Panc1 (cell line): ENCODE data around the gene ICA1. TPM values are rescaled to one million over a fixed set of nuclear protein-coding genes. Genes with fewer than 3 reads are reported as not detected.

ENCODE experiments used
- ATAC-seq: fragments of 200-7000 bp; cut with Tn5 transposase; 2 replicates; pipeline ENCODE4 v1.9.1; 2020; ENCODE audit warnings: mild to moderate bottlenecking, moderate library complexity
- BruUV-seq: library from RNA; stranded (reverse); fragments of 400-500 nt; replicated peaks from 2 replicates; lab custom pipeline; 2021; lab: Mats Ljungman, UMichigan
- CTCF ChIA-PET: fragments of 300-600 bp; sonication (Branson Sonifier 250); formaldehyde crosslinking; loops from one replicate; lab custom pipeline; 2022; ENCODE audit warnings: antibody characterized with exemption; lab: Charles Lee
- POLR2A ChIA-PET: fragments of 300-600 bp; sonication (Branson Sonifier 250); formaldehyde crosslinking; loops from one replicate; lab custom pipeline; 2022; ENCODE audit warnings: antibody characterized with exemption; lab: Charles Lee
- DNase-seq: peaks from one replicate; pipeline ENCODE4 v3.0.0-alpha.2; 2010; ENCODE audit warnings: low read depth, low spot score
- H3K27ac ChIP-seq: 2 replicates; pipeline ENCODE4 v1.5.1; 2011; ENCODE audit warnings: mild to moderate bottlenecking, low read length, inconsistent platforms
- H3K27me3 ChIP-seq: fragments of 200-500 bp; sonication (Bioruptor generic); 2 replicates; pipeline ENCODE4 v1.6.0; 2014; ENCODE audit warnings: low read length, inconsistent platforms; ENCODE audit not compliant: control insufficient read depth, insufficient read depth
- H3K36me3 ChIP-seq: fragments of 200-500 bp; sonication (Bioruptor generic); 2 replicates; pipeline ENCODE4 v1.5.1; 2014; ENCODE audit warnings: inconsistent platforms, mild to moderate bottlenecking, low read length, moderate library complexity; ENCODE audit not compliant: control insufficient read depth, insufficient read depth
- H3K4me1 ChIP-seq: 2 replicates; pipeline ENCODE4 v1.5.1; 2011; ENCODE audit warnings: inconsistent platforms, mild to moderate bottlenecking, low read length, moderate library complexity; ENCODE audit not compliant: control insufficient read depth, insufficient read depth
- H3K4me3 ChIP-seq, 2 experiments: 2 replicates each; pipeline ENCODE4 v1.5.1; 2011 to 2012; ENCODE audit warnings: low read depth in 2 of 2, low read length in 2 of 2, mild to moderate bottlenecking in 2 of 2, inconsistent platforms in 1 of 2, moderate library complexity in 1 of 2
- H3K9me3 ChIP-seq: fragments of 200-500 bp; sonication (Bioruptor generic); 2 replicates; pipeline ENCODE4 v1.5.1; 2014; ENCODE audit warnings: low read depth, mild to moderate bottlenecking, inconsistent platforms, low read length, moderate library complexity; ENCODE audit not compliant: control insufficient read depth, insufficient read depth
- POLR2AphosphoS5 ChIP-seq: IDR thresholded peaks from 2 replicates; pipeline ENCODE4 v1.6.1; 2012; ENCODE audit warnings: mild to moderate bottlenecking, low read depth, low read length, moderate library complexity
- SIN3A ChIP-seq: IDR thresholded peaks from 2 replicates; pipeline ENCODE4 v1.6.1; 2012; ENCODE audit warnings: low read depth, mild to moderate bottlenecking, low read length, moderate library complexity, borderline replicate concordance; ENCODE audit not compliant: insufficient read depth
- TCF7L2 ChIP-seq: IDR thresholded peaks from 2 replicates; pipeline ENCODE4 v1.6.1; 2011; ENCODE audit warnings: mild to moderate bottlenecking, low read depth, low read length, inconsistent platforms
- in situ Hi-C: cut with HindIII; loops from 2 replicates; pipeline ENCODE4 v1.10.0; 2016; ENCODE audit warnings: low sequenced_read_pairs, low pct_unique_long_range_greater_than_20kb
- intact Hi-C: fragments of 100-400 bp; cut with micrococcal nuclease; formaldehyde crosslinking; loops from one replicate; pipeline ENCODE4 v1.10.0; 2022; ENCODE audit not compliant: unreplicated experiment
- total RNA-seq: library from RNA; stranded (reverse); gene quantifications from one replicate; pipeline ENCODE4 v1.2.1, GENCODE V29; 2021; ENCODE audit not compliant: unreplicated experiment
- TF ChIP-seq, protein P1 (sequence below): fragments of 450-650 bp; IDR thresholded peaks from 2 replicates; pipeline ENCODE4 v1.5.1; 2017; ENCODE audit warnings: mild to moderate bottlenecking
- TF ChIP-seq, protein P2 (sequence below), 2 experiments: IDR thresholded peaks; 2 replicates each; pipeline ENCODE4 v1.6.1; 2011 to 2012; ENCODE audit warnings: low read depth in 2 of 2, control low read depth in 1 of 2, low read length in 1 of 2, mild to moderate bottlenecking in 1 of 2, moderate library complexity in 1 of 2; ENCODE audit not compliant: insufficient read depth in 1 of 2

The ICA1 gene
- total RNA-seq, 1 experiment from 2014 or later: 1.1 TPM

- ChIA-PET CTCF (no interaction called here), POLR2A (no interaction called here)
- intact Hi-C loops: no loop called here
Measured at GRCh38 chr7:8179486-8179885, 82.5 kb downstream of the ICA1 start.

GRCh38 chr7:8178353-8178752 lies 83.6 kb downstream of the ICA1 start:
- intact Hi-C loops: no loop called here
- no peak for TF ChIP-seq POLR2AphosphoS5
- no peak for DNase-seq
- H3K4me1 ChIP-seq: no peaks in the 10 kb centered on the region
- POLR2A ChIA-PET: no interaction called here
- peaks cover 39% of the 10 kb centered on the region for H3K27me3 ChIP-seq
- no peak overlapping the region for H3K27ac ChIP-seq
- H3K36me3 ChIP-seq: no peaks in the 10 kb centered on the region
- H3K4me3 ChIP-seq: no peak overlapping the region
- ATAC-seq: no peak
- CTCF ChIA-PET: no interaction called here
- in situ Hi-C loops: no loop called here
- BruUV-seq: no TSS peak
- no peaks in the 10 kb centered on the region for H3K9me3 ChIP-seq

More at GRCh38 chr7:8179486-8179885, 82.5 kb downstream of the ICA1 start:
- no peaks in the 10 kb centered on the region for H3K9me3 ChIP-seq
- no peak for DNase-seq
- H3K27ac ChIP-seq: no peak overlapping the region
- no TSS peak for BruUV-seq
- no peak for ATAC-seq
- in situ Hi-C loops: no loop called here
- H3K27me3 ChIP-seq: peaks cover 39% of the 10 kb centered on the region
- H3K36me3 ChIP-seq: no peaks in the 10 kb centered on the region
- no peak for TF ChIP-seq TCF7L2
- no peaks in the 10 kb centered on the region for H3K4me1 ChIP-seq
- H3K4me3 ChIP-seq: no peak overlapping the region

DNA sequence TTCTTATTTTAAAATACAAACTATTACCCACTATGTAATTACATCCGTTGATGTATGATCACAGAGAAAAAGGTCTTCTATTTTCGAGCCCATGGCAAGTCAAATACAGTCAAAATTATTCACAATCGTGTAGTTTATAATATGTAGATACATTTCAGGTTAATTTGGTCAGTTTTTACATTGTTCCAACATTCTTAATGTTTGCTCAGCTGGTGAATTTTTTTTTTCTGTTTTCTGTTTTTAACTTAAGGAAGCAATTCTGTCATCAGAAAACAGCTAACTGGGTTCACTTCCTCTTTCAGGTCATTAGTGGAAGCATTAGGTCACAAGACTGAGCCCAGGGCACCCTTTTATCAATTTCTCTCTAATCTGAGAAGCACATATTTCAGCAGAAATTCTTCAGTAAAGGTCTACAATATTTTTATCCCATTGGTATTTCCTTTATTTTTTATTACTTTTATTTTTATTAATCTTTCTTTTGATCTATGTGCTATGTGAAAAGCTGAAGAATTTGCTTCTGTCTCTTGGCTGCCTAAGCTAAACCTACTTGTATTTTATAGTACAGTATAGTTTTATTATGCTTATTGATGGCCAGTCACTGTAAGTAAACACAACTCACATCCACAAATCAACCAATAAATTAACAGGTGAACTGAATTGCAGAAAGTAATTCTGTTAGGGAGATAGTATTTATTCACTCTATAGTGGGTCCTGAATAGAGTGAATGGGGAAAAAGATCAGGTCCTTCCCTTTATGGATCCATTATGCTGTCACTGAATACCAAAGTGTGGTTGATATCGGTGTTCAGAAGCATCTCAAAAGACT lies 84.6 kb downstream of the ICA1 start:
- no peak for ATAC-seq
- TF ChIP-seq TCF7L2 (no peak), POLR2AphosphoS5 (no peak), SIN3A (no peak)
- TF ChIP-seq, protein P1, sequence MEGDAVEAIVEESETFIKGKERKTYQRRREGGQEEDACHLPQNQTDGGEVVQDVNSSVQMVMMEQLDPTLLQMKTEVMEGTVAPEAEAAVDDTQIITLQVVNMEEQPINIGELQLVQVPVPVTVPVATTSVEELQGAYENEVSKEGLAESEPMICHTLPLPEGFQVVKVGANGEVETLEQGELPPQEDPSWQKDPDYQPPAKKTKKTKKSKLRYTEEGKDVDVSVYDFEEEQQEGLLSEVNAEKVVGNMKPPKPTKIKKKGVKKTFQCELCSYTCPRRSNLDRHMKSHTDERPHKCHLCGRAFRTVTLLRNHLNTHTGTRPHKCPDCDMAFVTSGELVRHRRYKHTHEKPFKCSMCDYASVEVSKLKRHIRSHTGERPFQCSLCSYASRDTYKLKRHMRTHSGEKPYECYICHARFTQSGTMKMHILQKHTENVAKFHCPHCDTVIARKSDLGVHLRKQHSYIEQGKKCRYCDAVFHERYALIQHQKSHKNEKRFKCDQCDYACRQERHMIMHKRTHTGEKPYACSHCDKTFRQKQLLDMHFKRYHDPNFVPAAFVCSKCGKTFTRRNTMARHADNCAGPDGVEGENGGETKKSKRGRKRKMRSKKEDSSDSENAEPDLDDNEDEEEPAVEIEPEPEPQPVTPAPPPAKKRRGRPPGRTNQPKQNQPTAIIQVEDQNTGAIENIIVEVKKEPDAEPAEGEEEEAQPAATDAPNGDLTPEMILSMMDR: no peak
- TF ChIP-seq, protein P2, sequence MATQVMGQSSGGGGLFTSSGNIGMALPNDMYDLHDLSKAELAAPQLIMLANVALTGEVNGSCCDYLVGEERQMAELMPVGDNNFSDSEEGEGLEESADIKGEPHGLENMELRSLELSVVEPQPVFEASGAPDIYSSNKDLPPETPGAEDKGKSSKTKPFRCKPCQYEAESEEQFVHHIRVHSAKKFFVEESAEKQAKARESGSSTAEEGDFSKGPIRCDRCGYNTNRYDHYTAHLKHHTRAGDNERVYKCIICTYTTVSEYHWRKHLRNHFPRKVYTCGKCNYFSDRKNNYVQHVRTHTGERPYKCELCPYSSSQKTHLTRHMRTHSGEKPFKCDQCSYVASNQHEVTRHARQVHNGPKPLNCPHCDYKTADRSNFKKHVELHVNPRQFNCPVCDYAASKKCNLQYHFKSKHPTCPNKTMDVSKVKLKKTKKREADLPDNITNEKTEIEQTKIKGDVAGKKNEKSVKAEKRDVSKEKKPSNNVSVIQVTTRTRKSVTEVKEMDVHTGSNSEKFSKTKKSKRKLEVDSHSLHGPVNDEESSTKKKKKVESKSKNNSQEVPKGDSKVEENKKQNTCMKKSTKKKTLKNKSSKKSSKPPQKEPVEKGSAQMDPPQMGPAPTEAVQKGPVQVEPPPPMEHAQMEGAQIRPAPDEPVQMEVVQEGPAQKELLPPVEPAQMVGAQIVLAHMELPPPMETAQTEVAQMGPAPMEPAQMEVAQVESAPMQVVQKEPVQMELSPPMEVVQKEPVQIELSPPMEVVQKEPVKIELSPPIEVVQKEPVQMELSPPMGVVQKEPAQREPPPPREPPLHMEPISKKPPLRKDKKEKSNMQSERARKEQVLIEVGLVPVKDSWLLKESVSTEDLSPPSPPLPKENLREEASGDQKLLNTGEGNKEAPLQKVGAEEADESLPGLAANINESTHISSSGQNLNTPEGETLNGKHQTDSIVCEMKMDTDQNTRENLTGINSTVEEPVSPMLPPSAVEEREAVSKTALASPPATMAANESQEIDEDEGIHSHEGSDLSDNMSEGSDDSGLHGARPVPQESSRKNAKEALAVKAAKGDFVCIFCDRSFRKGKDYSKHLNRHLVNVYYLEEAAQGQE (IDR thresholded peaks at IDR 0.05; ENCODE audit: insufficient read depth in 1 of 2, low read depth in 2 of 2, low read length in 1 of 2): no peak
- Histone ChIP-seq H3K4me1 (no peaks in the 10 kb centered on the region), H3K27me3 (peaks cover 35% of the 10 kb centered on the region), H3K27ac (no peak overlapping the region), H3K9me3 (no peaks in the 10 kb centered on the region), H3K36me3 (no peaks in the 10 kb centered on the region; the same call in 1 of the 2 replicates), H3K4me3 (no peak overlapping the region)
- BruUV-seq: no TSS peak
- no peak for DNase-seq
- ChIA-PET CTCF (no interaction called here), POLR2A (no interaction called here)
- intact Hi-C loops (no loop called here), in situ Hi-C loops (no loop called here)
